HK-2 (cell line): Measurements from ENCODE around the gene TRIM34.
"Not testable (repeated sequence)": the region's sequence is repeated elsewhere in the genome, so short reads cannot be mapped to it uniquely, and the experiment has no call there.

Experiments
- DNase-seq: peaks from one replicate; pipeline ENCODE4 v3.0.0-alpha.2; 2018; ENCODE audit not compliant: unreplicated experiment

The TRIM34 gene, protein sequence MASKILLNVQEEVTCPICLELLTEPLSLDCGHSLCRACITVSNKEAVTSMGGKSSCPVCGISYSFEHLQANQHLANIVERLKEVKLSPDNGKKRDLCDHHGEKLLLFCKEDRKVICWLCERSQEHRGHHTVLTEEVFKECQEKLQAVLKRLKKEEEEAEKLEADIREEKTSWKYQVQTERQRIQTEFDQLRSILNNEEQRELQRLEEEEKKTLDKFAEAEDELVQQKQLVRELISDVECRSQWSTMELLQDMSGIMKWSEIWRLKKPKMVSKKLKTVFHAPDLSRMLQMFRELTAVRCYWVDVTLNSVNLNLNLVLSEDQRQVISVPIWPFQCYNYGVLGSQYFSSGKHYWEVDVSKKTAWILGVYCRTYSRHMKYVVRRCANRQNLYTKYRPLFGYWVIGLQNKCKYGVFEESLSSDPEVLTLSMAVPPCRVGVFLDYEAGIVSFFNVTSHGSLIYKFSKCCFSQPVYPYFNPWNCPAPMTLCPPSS

GRCh38 chr11:5624489-5625279, at the start of gene TRIM34:
TRIM34 (plus strand) TSS chr11:5625001; CDS start chr11:5632332, 7,331 bp downstream.
- DNase-seq, result peak; percentile 22

GRCh38 chr11:5575152-5575551, 49.6 kb upstream of the TRIM34 start:
- DNase-seq, result no peak

- no peak for DNase-seq
Observed at GRCh38 chr11:5577101-5577500, 47.7 kb upstream of the TRIM34 start.

DNA sequence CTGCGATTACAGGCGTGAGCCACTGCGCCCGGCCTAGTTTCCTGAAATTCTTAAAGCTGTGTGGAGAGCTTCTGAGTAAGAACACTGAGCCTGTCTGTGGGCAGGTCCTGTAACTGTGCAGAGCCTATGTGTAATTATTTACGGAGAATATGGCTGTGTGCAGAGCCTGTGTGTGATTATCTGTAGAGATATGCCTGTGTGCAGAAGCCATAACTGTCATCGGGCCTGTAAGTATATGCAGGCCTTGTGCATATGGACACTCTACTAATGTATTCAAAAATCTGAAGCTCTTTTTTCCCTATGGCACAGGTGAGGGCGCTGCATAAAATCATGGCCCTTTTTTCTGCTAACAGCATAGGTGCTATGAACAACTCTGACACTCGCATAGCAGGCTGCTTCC, 44.2 kb upstream of the TRIM34 start, which contains the start of gene OR52B6:
Gene OR52B6, plus strand, starts transcription at position 301 of the 400 bp plus-strand sequence. Its CDS starts 0 bp downstream, at position 301.
- DNase-seq, result no peak

DNA sequence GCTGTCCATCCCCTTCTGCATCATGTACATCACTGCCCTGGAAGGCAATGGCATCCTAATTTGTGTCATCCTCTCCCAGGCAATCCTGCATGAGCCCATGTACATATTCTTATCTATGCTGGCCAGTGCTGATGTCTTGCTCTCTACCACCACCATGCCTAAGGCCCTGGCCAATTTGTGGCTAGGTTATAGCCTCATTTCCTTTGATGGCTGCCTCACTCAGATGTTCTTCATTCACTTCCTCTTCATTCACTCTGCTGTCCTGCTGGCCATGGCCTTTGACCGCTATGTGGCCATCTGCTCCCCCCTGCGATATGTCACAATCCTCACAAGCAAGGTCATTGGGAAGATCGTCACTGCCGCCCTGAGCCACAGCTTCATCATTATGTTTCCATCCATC, 43.8 kb upstream of the TRIM34 start:
- DNase-seq, result no peak

DNA sequence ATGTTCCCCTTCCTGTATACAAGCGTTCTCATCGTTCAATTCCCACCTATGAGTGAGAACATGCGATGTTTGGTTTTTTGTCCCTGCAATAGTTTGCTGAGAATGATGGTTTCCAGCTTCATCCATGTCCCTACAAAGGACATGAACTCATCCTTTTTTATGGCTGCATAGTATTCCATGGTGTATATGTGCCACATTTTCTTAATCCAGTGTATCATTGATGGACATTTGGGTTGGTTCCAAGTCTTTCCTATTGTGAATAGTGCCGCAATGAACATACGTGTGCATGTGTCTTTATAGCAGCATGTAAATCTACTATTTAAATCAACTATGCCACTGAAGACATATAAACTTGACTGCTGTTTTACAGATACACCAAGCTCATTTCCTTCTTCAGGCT, 40.3 kb upstream of the TRIM34 start:
- not testable (repeated sequence) for DNase-seq

DNA sequence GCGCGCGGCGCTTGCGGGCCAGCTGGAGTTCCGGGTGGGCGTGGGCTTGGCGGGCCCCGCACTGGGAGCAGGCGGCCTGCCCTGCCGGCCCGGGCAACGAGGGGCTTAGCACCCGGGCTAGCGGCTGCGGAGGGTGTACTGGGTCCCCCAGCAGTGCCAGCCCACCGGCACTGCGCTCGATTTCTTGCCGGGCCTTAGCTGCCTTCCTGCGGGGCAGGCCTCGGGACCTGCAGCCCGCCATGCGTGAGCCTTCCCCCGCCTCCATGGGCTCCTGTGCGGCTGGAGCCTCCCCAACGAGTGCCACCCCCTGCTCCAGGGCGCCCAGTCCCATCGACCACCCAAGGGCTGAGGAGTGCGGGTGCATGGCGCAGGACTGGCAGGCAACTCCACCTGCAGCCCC, 34.9 kb upstream of the TRIM34 start:
- DNase-seq, result not testable (repeated sequence)

DNA sequence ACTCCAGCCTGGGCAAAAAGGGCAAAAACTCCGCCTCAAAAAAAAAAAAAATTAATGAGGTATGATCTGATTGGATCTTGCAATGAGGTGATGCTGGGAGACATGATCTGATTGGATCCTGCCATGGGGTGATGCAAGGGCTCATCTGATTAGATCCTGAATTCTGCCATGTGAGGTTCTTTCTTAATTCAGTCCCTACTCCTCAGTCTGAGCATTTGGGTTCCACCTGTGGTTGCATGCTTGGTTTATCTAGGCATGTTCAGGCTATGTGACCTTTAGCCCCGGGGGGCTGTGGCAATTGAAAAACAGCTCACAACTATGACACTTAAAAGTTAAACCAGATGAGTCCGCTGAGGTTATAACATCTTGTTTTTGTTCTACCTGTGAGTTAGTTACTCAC, 33.2 kb upstream of the TRIM34 start:
- DNase-seq, result peak; percentile 15

DNA sequence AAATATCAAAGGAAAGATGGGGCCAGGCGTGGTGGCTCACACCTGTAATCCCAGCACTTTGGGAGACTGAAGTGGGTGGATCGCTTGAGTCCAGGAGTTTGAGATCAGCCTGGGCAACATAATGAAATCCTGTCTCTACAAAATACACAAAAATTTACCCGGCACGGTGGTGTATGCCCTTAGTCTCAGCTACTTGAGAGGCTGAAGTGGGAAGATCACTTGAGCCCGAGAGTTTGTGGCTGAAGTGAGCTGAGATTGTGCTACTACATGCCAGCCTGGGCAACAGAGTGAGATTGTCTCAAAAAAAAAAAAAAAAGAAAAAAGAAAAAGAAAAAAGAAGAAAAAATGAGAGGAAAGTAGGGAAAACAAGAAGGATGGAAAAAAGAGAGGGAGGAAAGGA, 32.2 kb upstream of the TRIM34 start:
- DNase-seq, result no peak

GRCh38 chr11:5593146-5593545, 31.7 kb upstream of the TRIM34 start:
- DNase-seq, result no peak

DNA sequence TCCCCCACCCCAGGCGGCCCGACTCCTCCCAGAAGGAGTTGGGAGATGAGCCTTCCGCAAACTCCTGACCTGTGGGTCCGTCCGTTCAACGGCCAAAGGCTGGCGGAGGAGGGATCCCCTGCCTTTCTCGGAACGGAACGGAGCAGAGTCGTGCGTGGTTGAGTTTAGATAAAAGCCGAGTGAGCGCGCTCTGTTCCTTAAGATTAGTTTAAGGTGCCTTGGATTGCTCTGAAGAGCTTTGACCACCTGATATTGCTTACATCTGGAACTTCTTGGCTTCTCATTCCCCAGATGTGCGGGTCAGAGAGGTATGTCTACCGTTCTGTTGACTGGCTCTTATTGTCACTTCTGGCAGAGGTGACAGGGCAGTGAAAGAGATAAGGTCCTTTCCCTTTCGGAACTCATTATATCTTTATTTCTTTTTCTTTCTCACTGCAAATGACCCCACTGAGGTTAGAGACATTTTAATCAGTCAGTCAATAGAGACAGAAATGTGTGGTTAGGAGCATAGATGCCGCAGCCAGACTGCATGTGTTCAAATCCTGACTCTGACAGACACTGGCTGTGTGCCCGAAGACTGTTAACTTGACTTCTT, 28.1 kb upstream of the TRIM34 start, which contains the start of gene TRIM6:
Gene TRIM6, plus strand, starts transcription at position 31 of the 595 bp plus-strand sequence. Its CDS starts 261 bp downstream, at position 292.
- peak; percentile 50 for DNase-seq

GRCh38 chr11:5597953-5598352, 26.8 kb upstream of the TRIM34 start:
- DNase-seq, result no peak

DNA sequence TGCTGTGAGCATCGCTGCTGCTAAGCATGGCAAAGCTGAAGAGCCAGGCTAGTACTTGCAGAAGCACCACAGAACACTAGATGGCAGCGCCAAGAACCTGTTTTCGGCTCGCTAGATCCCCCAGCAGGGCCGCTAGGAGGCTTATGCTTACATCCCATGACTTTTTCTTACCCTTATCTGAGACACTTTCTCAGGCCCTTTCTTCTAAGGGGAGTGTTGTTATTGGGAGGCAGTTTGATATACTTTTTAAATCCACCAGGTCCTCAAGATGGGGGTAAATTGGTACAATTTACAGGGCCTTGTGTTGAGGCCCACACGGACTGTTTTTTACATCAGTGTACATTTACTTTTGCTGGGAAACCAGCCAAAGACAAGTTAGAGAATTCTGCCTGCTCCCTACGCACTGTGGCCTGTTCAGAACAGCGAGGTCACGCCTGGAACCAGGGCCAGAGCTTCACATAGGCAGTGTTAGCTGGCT, 24.4 kb upstream of the TRIM34 start:
- no peak for DNase-seq

GRCh38 chr11:5602791-5603190, 22.0 kb upstream of the TRIM34 start:
- DNase-seq, result not testable (repeated sequence)

- no peak for DNase-seq
Observed at GRCh38 chr11:5603326-5603725, 21.5 kb upstream of the TRIM34 start.

DNA sequence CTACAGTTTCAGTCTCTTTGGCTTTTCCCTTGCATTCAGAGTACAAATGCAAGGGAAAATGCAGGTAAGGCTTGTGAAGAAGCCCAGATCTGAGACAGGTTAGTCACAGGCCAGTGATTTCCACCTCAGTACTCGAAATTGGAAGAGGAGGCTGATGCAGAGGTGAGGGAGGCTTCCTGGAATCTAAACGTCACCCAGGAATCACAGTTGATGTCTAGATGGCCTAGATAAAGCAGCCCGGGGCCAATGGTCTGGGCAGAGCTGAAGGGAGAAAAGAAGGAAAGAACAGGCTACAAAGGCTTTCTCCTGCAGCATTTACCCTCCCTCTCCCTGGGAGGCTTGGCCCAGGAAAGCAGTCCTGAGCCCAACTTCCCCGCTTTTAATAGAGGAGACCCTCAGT, 19.9 kb upstream of the TRIM34 start:
- DNase-seq, result no peak

DNA sequence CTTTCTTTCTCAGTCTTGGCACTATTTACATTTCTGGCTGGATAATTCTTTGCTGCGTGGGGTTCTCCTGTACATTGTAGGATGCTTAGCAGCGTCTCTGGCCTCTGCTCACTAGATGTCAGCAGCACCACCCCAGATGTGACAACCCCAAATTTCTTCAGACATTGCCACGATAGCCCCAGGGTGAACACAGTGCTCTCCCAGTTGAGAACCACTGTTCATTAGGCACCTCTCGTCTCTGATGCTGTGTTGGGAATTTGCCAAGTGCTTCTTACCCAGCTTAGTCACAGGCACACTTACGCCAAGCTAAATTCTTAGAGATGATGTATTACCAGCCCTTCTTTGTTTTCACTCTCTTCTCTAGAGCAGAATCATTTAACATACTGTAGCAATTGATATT, 19.0 kb upstream of the TRIM34 start:
- no peak for DNase-seq

- no peak for DNase-seq
Observed at GRCh38 chr11:5608808-5609207, 16.0 kb upstream of the TRIM34 start.

- no peak for DNase-seq
Observed at GRCh38 chr11:5610446-5610845, 14.4 kb upstream of the TRIM34 start.

- DNase-seq, result no peak
Observed at GRCh38 chr11:5611627-5612026, 13.2 kb upstream of the TRIM34 start.

- no peak for DNase-seq
Observed at GRCh38 chr11:5618807-5619206, 6.0 kb upstream of the TRIM34 start.
